B cell (primary cell): ENCODE data around the gene PCDH19.

ENCODE experiments used
- EZH2 ChIP-seq: IDR thresholded peaks from 2 replicates; pipeline ENCODE4 v1.6.1; 2012; ENCODE audit warnings: borderline replicate concordance, low read depth, mild to moderate bottlenecking, moderate library complexity, low read length; ENCODE audit not compliant: insufficient read depth, poor library complexity, severe bottlenecking
- TF ChIP-seq, protein P1 (sequence below): fragments of 200-600 bp; IDR thresholded peaks from one replicate; pipeline ENCODE4 v1.8.0; 2022; ENCODE audit warnings: antibody characterized with exemption, mild to moderate bottlenecking

DNA sequence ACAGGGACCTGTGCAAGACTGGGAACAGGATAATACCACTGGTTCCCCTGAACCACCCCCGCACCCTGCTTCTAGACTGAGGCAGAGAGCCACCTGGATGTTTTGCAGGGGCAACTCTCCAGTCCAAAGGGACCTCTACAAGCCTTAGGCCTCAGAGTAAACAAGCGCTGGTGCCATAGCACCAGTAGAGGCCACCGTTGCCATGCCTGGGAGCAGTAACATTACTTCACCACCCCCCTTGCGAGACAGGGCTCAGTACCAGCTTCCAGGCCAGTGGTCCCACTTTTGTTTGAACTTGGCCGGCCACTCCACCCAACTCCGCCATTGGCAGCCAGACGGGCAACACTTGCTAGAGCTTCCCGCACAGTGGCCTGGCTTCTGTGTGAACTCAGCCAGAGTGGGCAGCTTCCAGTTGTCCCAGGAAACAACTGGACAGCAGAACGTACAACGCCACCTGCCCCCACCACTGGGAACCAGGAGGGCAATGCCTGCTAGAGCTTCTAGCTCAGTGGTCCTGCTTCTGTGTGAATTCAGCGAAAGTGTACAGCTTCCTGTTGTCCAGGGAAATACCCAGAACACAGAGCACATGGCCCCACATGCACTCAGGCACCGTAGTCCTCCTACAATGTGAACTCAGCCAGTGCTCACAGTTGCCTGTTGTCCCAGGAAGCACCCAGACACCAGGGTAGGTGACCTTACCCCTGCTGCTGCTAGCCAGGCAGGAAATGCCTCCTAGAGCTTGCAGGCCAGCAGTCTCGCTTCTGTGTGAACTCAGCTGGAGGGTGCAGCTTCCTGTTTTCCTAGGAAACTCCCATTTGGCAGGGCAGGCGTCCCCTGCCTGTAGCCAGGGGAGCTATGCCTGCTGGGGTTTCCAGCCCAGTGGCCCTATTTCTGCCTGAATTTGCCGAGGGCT is 39.9 kb upstream of the PCDH19 start:
- TF ChIP-seq, protein P1, sequence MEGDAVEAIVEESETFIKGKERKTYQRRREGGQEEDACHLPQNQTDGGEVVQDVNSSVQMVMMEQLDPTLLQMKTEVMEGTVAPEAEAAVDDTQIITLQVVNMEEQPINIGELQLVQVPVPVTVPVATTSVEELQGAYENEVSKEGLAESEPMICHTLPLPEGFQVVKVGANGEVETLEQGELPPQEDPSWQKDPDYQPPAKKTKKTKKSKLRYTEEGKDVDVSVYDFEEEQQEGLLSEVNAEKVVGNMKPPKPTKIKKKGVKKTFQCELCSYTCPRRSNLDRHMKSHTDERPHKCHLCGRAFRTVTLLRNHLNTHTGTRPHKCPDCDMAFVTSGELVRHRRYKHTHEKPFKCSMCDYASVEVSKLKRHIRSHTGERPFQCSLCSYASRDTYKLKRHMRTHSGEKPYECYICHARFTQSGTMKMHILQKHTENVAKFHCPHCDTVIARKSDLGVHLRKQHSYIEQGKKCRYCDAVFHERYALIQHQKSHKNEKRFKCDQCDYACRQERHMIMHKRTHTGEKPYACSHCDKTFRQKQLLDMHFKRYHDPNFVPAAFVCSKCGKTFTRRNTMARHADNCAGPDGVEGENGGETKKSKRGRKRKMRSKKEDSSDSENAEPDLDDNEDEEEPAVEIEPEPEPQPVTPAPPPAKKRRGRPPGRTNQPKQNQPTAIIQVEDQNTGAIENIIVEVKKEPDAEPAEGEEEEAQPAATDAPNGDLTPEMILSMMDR: no peak
- TF ChIP-seq EZH2: no peak
